Neural crest cell (in vitro differentiated cells): ENCODE data around the gene TDRD1. TPM values are rescaled to one million over a fixed set of nuclear protein-coding genes. Genes with fewer than 3 reads are reported as not detected.

Experiments used
- DNase-seq: peaks from one replicate; pipeline ENCODE4 v3.0.0; 2021; ENCODE audit warnings: low read depth, mixed read lengths, low spot score
- H3K27ac Mint-ChIP-seq: one replicate; pipeline ENCODE4 v1.8.0; 2021; ENCODE audit warnings: mild to moderate bottlenecking, mixed read lengths; ENCODE audit not compliant: unreplicated experiment
- H3K27me3 Mint-ChIP-seq: 2 replicates; pipeline ENCODE4 v1.8.0; 2021; ENCODE audit warnings: low read depth, mild to moderate bottlenecking, mixed read lengths
- H3K36me3 Mint-ChIP-seq: 2 replicates; pipeline ENCODE4 v1.8.0; 2021; ENCODE audit warnings: low read depth, mild to moderate bottlenecking, mixed read lengths
- H3K4me1 Mint-ChIP-seq: 2 replicates; pipeline ENCODE4 v1.8.0; 2021; ENCODE audit warnings: mixed read lengths
- H3K4me3 Mint-ChIP-seq: one replicate; pipeline ENCODE4 v1.8.0; 2021; ENCODE audit warnings: mild to moderate bottlenecking, mixed read lengths
- H3K9me3 Mint-ChIP-seq: 2 replicates; pipeline ENCODE4 v1.8.0; 2021; ENCODE audit warnings: mixed read lengths
- CTCF ChIP-seq: fragments of 200-600 bp; sonication (generic); conservative IDR thresholded peaks from 2 replicates; pipeline ENCODE4 v1.5.0; 2021; ENCODE audit warnings: antibody characterized with exemption, mild to moderate bottlenecking
- total RNA-seq: library from RNA; stranded (reverse); gene quantifications from 2 replicates; pipeline ENCODE4 v1.2.1, GENCODE V29; 2021

The TDRD1 gene
- total RNA-seq, 1 donor from 2014 or later, result not detected

- H3K27me3 Mint-ChIP-seq, result peaks cover 3% of the 10 kb centered on the region
- H3K27ac Mint-ChIP-seq, result no peak overlapping the region
- no peaks in the 10 kb centered on the region for H3K4me1 Mint-ChIP-seq
- H3K9me3 Mint-ChIP-seq, result peaks cover 2% of the 10 kb centered on the region
- H3K4me3 Mint-ChIP-seq, result no peak overlapping the region
- TF ChIP-seq CTCF, result no peak
- DNase-seq, result no peak
- H3K36me3 Mint-ChIP-seq, result no peaks in the 10 kb centered on the region
These were observed 35.9 kb downstream of the TDRD1 start for GRCh38 chr10:114215033-114215432.

GRCh38 chr10:114220281-114220680, 41.1 kb downstream of the TDRD1 start:
- no peaks in the 10 kb centered on the region for H3K4me1 Mint-ChIP-seq
- no peak overlapping the region for H3K4me3 Mint-ChIP-seq
- TF ChIP-seq CTCF, result no peak
- DNase-seq, result no peak
- H3K27me3 Mint-ChIP-seq, result peaks cover 3% of the 10 kb centered on the region
- H3K27ac Mint-ChIP-seq, result no peak overlapping the region
- no peaks in the 10 kb centered on the region for H3K36me3 Mint-ChIP-seq
- H3K9me3 Mint-ChIP-seq, result no peaks in the 10 kb centered on the region

GRCh38 chr10:114221235-114221634, 42.1 kb downstream of the TDRD1 start:
- H3K4me3 Mint-ChIP-seq, result no peak overlapping the region
- H3K36me3 Mint-ChIP-seq, result no peaks in the 10 kb centered on the region
- H3K27ac Mint-ChIP-seq, result no peak overlapping the region
- no peak for TF ChIP-seq CTCF
- no peak for DNase-seq
- no peaks in the 10 kb centered on the region for H3K9me3 Mint-ChIP-seq
- no peaks in the 10 kb centered on the region for H3K4me1 Mint-ChIP-seq
- H3K27me3 Mint-ChIP-seq, result peaks cover 3% of the 10 kb centered on the region

DNA sequence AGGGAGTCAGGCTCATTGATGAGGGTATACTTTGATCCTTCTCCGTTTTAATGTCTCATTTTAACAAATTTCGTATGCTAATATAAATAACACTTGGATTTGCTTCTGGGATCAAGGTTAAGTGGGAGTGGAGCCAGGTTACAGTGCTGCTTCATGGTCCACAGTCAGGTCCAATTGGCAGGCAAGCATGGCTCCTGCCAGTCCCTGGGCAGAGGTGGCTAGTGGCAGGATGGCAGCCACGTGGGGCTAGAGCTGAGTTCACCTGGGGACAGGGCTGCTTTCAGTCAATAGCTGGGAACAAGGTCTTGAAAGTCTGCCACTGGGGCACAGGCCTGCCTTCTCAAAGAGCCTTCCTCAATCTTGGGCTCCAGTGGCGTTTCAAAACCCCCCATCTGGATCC, 43.9 kb downstream of the TDRD1 start:
- H3K4me3 Mint-ChIP-seq, result no peak overlapping the region
- TF ChIP-seq CTCF, result no peak
- no peak overlapping the region for H3K27ac Mint-ChIP-seq
- no peaks in the 10 kb centered on the region for H3K36me3 Mint-ChIP-seq
- DNase-seq, result no peak
- peaks cover 3% of the 10 kb centered on the region for H3K27me3 Mint-ChIP-seq
- no peaks in the 10 kb centered on the region for H3K4me1 Mint-ChIP-seq
- H3K9me3 Mint-ChIP-seq, result no peaks in the 10 kb centered on the region

DNA sequence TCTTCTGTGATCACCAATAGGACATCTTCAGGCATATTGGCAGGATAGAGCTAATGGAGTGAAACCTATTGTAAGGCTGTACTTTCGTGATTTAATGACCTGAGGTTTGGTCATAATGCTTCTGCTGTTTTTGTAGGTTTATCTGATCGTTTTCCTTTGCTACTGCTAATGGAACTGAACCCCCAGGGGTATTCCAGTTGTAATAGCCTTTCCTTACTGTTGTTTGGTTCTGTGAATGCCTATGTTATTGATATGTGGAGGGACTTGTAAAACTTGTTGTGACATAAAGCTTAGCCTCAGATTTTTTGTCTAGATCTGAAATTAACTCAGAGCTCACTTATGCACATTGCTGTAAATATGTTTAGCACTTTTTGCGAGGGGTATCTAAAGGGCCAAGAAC, 49.0 kb downstream of the TDRD1 start:
- no peak for TF ChIP-seq CTCF
- no peak for DNase-seq
- H3K4me3 Mint-ChIP-seq, result no peak overlapping the region
- no peak overlapping the region for H3K27ac Mint-ChIP-seq
- H3K4me1 Mint-ChIP-seq, result no peaks in the 10 kb centered on the region
- H3K27me3 Mint-ChIP-seq, result peaks cover 8% of the 10 kb centered on the region
- no peaks in the 10 kb centered on the region for H3K36me3 Mint-ChIP-seq
- no peaks in the 10 kb centered on the region for H3K9me3 Mint-ChIP-seq
